HPDE6-E6E7 (cell line): ENCODE measurements around the gene CFAP100.

Experiments
- DNase-seq: peaks from one replicate; pipeline ENCODE4 v3.0.0; 2011; ENCODE audit warnings: missing footprints; ENCODE audit errors: extremely low spot score

The CFAP100 gene

DNA sequence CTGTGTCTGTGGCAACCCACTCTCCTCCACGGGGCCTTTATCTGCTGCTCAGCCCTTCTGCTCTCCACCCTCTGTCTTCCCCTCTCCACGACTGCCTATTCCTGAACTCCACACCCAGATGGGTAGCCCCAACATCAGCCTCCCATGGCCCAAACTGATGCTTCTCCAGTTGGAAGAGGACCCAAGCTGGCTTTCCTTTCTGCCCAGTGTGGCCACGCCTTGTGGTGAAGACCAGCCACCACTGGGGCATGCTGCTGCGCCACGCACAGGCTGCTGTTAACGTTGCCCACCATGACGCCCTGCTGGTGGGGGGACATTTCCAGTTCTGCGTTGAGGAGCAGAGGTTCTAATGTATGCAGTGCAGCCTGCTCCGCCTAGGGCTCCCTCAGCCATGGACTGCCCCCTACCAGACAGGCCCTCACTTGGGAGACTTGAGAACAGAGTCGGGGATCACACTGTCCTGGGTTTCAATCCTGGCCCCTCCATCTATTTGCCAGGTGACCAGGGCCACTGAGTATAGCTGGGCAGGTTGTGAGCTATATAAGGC, 26.9 kb downstream of the CFAP100 start:
- no peak for DNase-seq

DNA sequence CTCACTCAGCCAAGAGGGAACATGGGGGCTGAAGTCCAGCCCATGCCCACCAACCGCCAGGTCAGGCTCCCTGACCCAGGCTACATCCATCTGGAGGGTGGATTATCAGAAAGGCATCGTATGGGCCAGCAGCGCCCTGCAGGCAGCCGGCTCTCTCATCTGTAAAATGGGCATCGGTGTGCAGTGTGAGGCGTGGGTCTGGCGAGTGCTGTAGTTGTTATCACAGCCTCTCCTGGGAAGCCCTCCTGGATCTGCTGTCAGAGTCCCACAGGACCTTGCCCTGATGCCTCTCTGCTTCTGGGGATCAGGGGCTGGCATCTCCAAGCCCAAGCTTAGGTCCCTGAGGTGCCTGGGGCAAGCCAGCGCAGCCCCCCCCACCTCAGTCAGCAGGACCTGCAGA, 27.4 kb downstream of the CFAP100 start:
- no peak for DNase-seq

DNA sequence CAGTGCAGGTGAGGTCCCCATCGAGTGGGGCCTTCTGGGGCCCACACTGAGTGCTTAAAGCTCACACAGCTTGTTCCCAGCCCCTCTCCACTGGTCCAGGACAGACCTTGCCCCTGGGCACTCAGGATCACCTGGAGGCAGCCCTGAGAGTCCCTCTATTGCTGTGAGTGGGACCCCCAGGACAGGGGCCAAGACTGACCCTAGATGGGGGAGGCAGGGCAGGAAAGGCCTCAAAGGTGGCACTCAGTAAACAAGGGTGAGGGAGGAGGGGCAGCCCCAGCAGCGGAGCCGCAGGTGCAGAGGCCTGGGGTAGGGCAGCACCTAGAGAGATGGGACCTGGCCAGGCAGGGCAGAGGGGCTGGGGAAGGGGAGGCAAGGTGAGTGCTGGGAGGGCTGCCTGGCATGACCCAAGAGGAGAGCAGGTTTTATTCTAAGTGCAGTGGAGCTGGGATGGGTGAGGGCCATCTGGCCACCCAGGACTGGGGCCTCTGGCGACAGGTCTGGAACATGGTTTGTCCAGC, 27.9 kb downstream of the CFAP100 start:
- no peak for DNase-seq

DNA sequence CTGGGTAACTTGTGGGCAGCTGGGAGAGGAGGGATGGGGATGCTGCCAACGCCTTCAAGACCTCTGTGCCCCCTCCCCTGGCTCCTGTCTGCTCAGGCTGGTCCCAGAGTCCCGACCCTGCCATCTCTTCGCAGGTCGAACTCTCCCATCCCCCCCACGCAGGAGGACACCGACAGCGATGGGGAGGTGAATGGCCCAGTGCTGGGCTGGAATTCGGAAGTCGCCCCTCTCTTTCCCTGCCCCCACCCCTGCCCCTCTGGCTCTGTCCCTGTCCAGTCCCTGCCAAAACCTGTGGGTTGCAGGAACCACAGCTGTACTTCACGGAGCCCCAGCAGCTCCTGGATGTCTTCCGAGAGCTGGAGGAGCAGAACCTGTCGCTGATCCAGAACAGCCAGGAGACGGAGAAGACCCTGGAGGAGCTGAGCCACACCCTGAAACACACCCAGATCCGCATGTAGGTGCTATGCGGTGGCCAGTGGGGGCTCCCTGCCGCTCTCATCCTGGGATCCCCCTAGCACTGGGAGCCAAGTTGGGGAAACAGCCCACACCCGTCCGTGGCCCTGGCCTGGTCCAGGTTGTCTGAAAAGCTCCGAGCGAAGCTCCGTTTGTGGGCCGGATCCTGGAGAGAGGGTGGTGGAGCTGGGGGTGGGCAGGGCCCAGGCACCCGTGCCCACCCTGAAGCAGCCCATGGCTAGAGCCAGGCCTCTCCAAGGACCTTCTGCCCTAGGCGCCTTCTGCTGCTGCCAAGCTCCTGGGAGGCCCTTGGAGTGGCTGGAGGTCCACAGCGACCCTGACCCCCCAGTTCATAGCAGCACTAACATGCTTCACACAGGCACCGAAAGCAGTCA, 28.7 kb downstream of the CFAP100 start:
- DNase-seq = no peak

DNA sequence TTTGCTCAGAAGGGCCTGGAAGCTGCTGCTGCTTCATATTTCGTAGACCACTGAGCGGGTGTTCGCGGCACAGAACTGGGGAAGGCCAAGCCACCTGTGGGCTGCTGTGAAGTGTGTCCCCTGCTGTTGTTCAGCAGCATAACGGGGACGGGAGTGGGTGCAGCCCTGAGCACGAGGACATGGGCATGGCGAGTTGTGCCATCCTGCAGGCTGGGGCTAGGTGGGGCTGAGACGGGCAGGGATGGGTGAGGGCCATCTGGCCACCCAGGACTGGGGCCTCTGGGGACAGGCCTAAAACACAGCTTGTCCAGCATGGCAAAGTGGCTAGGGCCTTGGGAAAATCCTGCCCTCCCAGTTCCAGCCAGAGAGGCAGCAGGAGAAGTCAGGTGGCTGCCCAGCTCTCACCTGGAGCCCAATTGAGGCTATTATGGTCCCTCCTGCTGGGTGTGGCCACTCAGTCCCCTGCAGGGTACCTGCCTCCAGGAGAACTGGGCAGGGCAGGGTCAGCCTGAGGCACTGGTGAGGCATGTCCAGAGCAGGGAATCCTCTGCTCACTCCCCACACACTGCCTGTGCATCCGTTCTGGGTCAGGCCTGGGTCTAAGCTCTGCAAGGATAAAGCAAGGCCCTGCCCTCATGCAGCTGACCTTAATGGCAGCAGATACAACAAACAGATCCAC, 29.5 kb downstream of the CFAP100 start:
- no peak for DNase-seq

DNA sequence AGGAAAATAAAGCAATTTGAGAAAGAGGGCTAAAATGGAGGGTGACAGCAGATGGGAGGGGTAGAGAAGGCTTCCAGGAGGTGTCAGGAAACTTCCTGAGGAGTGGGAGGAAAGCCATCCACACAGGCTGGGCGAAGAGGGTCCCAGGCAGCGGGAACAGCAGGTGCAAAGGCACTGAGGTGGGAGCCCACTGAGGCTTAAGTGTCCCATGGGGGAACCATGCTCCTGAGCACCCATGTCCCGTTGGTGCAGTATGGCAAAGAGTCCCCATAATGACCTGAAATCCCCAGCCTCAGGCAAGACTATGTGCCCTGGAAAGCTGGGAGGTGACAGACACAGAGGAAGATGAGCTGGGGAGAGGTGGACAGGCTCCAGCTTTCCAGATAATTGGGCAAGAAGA, 30.0 kb downstream of the CFAP100 start:
- DNase-seq = no peak

DNA sequence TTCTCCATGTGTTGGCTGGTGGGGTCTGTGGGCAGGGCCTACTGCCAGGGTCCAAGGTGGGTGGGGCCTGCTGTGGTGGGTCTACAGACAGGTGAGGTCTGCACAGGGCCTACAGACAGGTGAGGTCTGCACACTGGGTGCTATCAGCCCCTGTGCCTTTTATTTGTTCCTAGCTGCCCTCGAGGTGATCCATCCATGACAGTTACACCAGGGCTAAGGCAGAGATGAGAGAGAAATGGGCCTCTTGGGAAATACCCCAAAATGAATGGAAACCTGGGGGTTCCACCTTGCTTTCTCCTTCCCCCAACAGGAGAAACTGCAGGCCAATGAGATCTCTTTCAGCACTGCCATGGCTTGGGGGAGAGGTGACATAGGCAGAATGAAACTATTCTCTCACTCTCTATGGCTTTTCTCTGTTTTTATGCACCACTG, 36.4 kb downstream of the CFAP100 start:
- DNase-seq = no peak

DNA sequence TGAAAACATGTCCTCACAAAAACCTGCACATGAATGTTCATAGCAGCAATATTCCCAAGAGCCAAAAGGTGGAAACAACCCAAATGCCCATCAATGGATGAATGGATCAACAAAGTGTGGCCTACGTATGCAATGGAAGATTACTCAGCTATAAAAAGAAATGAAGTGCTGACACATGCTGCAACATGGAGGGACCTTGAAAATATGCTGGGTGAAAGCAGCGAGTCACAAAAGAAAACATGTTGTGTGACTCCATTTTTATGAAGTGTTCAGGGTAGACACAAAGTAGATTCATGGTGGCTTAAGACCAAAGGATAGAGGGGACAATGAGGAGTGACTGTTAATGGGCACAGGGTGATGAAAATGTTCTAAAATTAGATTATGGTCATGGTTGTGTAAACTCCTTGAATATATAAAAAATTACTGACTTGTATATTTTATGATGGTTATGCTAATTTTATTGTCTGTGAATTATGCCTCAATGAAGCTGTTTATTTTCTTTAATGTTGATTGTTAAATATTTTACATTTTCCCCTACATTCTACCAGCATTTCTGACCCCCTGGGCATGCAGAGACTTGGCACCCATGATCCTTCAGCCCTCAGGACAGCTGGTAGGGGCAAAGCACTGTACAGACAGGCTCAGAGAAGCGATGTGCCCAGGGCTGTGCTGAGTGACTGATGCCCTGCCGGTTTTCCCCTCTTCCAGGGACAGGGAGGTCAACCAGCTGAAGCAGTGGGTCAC, 37.8 kb downstream of the CFAP100 start:
- DNase-seq = no peak

DNA sequence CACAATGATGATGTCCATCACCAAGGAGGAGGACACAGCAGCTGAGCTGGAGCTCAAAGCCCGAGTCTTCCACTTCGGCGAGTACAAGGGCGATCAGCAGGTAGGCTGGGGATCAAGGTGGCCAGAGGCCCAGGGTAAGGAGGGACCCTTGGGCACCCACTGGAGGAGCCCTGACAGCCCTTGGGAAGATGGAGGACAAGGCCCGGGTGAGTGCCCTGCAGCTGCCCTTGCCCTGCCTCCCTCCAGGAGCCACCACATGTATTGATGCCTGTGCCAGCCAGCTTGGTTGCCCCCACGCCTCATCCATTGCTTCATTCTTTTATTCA, 38.4 kb downstream of the CFAP100 start:
- DNase-seq = no peak

DNA sequence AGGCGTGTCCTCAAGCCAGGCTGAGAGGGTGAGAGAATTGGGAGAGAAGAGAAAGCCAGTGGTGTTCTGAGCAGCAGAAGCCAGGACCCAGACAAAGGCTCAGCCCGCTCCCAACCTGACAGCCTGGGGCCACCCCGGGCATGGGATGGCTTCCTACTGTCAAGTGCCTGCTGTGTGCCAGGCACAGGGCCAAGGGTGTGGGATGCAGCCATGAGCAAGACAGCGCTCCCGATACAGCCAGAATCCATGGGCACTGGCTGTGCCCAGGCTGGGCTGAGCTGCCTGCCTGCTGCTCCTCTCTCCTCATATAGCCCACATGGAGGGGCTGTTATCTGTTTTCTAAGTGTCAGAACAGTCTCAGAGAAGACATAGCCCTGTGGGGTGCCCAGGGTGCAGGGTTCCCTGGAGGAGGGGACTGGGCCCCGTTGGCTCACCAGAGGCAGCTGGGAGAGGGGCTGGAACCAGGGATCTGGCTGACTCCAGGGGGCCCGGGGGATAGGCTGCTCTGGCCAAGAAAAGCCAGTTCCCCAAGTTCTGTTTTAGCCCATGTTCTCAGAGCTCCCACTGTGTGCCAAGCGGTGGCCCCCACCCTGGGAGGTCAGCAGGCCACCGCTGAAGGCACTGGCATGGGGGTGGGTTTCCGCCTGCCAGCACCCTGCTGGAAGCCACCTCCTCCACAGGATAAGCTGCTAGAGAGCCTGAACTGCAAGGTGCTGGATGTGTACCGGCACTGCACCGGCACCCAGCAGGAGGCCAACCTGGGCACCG, 39.0 kb downstream of the CFAP100 start:
- no peak for DNase-seq

DNA sequence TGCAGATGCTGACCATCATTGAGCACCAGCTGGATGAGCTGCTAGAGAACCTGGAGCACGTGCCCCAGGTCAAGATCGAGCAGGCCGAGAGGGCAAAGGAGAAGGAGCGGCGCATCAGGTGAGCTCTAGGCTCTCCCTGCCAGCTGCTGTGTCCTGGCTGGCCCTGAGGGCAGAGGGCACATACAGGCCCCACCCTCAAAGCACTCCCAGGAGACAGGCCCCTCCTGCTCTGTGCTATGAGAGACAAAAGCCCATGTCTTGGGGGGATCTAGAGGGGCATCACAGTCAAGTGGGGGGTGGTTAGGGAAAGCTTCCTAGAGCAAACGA, 39.5 kb downstream of the CFAP100 start:
- DNase-seq = no peak

DNA sequence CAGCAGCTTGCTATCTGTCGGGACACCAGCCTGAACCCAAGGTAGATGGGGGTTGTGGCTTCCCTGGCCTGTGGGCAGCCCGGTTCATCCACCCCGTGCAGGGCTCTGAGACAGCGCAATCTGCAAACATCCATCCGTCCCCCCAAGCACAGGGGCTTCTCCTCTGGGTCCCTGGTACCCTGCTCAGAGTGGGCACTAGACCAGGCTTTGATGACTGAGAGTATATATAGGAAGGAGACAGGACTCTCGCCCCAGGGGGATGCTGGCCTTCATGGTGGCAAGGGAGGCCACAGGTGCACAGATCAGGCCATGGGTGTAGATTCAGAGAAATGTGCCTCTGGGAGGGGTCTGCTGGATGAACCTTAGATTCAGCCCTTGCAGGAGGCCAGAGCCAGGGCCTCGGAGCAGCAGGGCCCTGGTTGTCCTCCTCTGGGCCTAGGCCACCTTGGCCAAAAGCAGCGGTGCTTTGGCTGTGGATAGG, 40.3 kb downstream of the CFAP100 start:
- no peak for DNase-seq

DNA sequence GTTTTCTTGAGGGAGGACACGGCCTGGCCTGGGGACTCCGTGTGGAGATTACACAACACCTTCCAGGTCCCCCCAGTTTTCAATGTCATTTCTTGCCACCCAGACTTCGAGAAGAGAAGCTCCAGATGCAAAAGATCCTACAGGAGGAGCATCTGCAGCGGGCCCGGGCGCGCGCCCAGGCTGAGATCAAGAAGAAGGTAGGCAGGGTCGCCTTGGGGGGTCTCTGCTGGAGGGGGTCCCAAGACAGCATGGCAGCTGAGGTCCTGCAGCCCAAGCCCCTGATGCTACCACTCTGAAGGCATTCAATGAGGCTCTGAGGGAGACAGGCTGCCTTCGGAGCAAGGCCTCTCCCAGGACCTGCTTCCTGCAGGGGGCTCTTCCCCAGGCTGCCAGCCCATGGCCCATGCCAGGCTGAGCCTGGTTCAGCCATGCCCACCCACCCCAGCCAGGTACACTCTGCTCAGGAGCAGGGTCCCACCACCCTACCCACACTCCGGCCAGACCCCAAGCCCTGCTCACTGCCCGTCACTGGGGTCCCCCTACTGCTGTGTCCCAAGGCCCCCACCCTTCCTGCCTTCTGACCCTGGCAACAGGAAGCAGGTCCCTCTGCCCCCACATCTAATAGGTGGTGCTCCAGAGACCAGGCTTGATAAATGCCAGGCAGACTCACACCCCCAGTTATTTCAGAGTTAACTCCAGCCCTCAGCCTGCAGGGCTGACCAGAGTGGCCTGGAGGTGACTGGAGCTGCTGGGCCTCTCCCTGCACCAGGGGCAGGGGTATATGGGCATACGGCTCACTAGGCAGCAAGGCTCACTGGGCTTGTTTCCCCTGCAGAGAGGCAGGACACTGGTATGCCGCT, 41.0 kb downstream of the CFAP100 start:
- DNase-seq = no peak

DNA sequence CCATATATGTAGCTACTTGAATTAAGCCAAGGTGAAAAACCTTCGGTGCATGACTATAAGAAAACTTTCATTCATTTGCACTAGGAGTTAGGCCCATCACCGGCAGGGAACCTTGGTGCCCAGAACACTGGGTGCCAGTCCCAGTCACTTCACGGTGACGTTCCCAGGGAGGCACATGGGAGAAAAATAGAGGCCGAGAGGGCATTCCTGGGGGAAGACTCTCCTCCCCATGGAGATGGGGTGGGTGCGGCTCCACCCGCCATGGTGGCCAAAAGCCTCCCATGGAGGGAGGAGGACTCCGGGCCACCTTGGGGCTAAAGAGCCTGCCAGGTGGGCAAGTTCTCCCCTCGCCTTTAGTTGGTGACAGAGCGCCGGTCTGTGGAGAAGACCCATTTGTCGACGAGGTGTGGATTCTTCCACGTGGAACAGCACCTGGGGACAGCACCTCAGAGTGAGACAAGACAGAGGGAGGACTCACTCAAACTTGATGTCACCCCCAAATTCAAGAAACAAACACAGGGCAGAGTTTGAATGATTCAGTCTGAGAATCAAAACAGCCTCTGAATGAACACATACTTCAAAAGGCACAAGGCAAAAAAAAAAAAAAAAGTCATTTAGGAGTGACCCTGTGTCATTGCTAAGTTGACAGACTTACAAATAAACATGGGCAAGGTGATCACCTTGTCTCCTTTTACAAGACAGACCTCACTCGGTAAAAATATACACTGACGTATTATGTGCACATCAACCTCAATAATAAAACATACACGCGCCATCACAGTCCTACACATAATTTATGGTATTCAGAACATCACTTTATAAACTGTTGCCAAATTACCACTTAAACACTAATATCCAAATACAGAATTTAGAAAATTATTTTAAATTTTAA, 42.4 kb downstream of the CFAP100 start:
- no peak for DNase-seq

DNA sequence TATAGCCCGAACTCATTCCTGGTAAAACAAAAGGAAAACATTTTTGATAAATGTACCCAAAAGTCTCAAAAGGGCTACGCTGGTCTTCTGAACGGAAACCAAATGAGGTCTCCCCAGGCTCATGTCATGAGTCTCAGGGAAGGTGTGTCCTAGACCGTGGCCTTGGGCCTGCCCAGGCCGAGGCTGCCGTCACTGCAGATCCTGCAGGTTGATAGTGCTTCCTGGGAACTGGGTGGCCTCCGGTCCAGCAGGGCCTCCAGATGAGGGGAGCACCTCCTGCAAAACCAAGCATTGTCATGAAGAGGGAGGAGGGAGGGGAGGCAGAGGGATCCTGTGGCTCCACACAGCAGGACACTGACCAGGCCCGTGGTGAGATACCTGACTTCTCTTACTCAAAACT, 43.5 kb downstream of the CFAP100 start:
- no peak for DNase-seq

DNA sequence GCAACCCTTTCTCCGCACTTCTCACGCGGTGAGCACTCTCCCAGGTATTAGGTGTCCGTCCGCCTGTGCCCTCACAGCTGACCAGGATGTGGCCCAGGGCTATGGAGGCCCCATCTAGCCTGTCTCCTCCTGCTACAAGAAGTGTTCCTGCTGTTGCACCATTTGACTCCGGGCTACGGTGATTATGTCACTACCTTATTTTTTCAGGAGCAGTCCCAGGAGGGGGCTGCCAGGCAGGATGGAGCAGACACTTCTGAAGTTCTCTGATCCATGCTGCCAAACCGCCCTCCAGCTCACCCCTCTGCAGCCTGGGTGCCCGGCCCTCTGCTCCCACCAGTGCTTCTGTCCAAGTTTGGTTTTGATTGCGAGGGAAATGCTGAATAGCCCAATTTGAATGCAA, 44.0 kb downstream of the CFAP100 start:
- DNase-seq = no peak

DNA sequence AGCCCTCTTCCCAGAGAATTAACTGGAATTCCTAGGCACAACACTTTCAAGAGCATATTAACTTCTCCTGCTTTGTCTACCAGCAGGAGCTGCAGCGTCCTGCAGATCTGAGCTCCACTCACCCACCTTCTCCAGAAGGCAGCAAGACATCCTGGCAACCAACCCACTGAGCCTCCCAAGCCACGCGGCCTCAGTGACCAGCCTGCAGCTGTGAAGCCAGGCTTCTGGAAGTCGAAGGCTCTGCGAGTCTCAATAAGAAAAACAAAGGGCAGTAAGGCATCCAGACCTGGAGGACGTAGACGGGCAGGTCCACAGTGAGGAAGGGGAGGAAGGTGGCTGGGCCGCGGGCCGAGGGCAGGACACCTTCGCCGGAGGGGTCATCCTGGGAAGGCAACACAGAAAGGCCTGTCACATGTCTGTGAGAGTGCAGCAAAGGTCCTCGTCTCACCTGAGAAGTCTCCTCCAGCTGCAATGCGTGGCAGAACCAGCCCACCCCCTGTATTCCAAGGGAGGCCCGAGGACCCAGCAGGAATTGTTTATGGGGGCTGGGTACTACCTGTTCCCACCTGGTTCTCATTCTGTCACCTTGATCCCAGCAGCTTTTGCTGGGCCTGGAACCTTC, 44.7 kb downstream of the CFAP100 start:
- DNase-seq = no peak

DNA sequence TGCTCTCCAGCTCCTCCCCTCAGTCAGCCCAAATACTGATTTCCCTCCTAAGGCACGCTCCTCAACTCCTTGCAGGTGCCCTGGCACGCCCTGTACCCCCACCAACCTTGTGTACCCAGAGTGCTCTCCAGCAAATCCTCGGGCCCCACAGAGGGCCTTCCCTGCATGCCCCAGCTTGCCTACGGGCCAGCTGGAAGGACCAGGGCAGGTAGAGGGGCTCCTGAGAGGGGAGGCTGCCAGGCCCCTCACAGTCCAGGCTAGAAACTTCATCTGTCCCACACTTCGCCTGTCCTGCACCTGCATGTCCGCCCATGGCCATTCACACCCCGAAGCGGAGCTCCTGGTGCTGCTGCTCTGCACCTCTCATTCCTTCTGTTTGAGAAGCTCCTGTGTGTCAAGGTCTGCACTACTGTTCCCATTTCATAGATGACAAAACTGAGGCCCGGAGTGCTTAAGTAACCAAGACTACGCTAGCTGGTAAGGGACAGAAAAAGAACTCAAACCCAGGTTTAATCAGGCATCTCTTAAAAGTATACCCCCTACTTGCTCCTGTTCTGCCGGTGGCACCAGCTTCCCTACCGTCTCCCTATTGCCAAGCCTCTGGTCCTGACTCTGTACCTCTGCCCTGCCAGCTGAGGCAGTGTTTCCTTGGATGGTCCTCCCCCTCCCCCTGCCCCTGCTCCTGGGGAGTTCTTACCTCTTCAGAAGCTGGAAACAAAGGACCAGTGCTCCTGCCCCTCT, 45.4 kb downstream of the CFAP100 start:
- no peak for DNase-seq

DNA sequence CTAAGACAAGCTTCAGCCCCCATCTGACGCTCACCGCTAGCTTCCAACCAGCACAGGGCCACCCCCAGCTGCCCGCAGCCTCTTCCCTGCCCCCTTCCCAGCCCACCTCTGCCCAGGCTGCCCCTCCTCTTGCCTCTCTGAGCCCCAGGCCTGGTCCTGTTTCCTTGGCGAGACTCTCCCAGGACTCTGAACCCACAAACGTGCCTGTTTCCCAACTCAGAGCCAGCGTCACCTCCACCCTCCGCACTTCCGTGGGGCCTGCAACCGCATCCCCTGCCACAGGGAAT, 45.9 kb downstream of the CFAP100 start:
- no peak for DNase-seq
